Stimulated activated CD4-positive, alpha-beta T cell treated with anti-CD3 and anti-CD28 coated beads, Interleukin-2, amount 100 ng/mL, for 24 hours (primary cell): Measurements from ENCODE around the gene SLC39A8.
"Not testable (repeated sequence)": the region's sequence is repeated elsewhere in the genome, so short reads cannot be mapped to it uniquely, and the experiment has no call there.

Source experiments
- DNase-seq, 2 donors: peaks; one replicate each; pipeline ENCODE4 v3.0.0-alpha.2; 2020

Gene SLC39A8

DNA sequence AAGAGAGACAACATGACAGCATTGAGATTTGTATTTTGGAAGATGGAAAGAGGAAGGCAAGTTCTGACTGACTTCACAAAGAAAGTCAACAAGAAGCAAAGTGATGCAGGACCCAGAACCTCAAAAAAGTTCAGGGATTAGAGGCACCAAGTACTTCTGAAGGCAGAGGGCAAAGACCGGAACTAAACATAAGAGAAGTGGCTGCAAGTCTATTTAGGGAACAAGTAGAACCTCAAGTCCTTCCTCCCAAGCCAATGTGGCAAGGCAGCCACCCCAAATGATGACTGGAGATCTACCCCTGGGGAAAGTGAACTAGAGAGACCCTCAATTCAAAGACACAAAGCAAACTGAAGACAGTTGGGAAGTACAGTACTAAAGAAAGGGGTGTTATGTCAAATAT, 46.6 kb downstream of the SLC39A8 start:
- no peak for DNase-seq

- no peak for DNase-seq
Observed at GRCh38 chr4:102295153-102295862, 50.0 kb downstream of the SLC39A8 start.

GRCh38 chr4:102288497-102288896, 56.8 kb downstream of the SLC39A8 start:
- DNase-seq = no peak

- no peak for DNase-seq
Observed at GRCh38 chr4:102285831-102286230, 59.5 kb downstream of the SLC39A8 start.

DNA sequence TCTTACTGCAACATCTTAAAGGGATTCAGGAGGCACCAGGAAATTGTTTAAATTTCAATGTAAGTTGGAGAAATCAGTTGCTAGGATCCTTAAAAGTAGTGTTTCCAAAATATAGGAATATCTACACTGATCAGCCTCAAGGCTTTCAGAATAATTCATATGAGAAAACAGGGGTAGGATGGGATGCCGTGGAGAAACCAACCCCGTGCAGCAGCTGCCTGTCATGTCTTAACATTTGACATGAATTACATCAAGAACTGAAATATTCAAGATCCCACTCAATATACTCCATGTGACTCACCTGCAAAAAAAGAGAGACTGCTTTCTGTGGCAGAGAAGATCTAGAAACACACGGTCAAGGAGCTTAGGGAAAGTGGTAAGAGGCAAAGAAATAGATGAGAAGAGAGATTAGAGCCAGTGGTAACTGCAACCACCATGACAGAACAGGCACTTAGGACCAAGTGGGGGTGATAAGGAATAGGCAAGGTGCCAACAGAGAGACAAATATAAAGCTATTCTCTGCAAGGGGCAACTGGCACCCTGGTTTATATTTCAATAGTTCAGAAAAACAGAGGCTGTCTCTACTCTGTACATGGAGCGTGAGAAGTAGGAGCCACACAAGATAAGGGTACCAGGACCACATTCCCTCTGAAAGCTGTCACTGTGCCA, 64.0 kb downstream of the SLC39A8 start:
- DNase-seq = no peak

DNA sequence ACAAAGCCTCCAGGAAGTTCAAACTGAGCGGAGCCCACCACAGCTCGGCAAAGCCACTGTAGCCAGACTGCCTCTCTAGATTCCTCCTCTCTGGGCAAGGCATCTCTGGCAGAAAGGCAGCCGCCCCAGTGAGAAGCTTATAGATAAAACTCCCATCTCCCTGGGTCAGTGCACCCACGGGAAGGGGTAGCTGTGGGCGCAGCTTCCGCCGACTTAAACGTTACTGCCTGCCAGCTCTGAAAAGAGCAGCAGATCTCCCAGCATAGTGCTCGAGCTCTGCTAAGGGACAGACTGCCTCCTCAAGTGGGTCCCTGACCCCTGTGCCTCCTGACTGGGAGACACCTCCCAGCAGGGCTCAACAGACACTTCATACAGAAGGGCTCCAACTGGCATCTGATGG, 72.0 kb downstream of the SLC39A8 start:
- not testable (repeated sequence) for DNase-seq

- DNase-seq = no peak
Observed at GRCh38 chr4:102272318-102272717, 73.0 kb downstream of the SLC39A8 start.

DNA sequence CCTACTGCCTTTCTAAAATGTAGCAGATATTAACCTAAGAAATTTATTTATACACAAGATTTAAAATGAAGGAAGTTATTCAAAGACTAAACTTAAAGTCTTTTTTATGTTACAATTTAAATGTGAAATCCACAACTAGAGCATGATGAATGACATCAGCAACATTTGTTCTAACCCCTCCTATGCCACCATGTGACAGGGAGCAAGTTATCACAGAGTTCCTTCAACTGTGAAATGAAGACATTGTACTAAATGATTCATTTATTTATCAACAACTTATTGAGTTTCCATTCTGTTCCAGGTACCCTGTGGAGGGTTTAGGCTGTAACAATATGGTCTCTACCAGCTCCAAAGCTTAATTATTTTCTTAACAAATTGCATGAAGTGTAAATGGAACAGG, 76.9 kb downstream of the SLC39A8 start:
- DNase-seq = no peak

- no peak for DNase-seq
Observed at GRCh38 chr4:102263024-102263787, 82.1 kb downstream of the SLC39A8 start.

DNA sequence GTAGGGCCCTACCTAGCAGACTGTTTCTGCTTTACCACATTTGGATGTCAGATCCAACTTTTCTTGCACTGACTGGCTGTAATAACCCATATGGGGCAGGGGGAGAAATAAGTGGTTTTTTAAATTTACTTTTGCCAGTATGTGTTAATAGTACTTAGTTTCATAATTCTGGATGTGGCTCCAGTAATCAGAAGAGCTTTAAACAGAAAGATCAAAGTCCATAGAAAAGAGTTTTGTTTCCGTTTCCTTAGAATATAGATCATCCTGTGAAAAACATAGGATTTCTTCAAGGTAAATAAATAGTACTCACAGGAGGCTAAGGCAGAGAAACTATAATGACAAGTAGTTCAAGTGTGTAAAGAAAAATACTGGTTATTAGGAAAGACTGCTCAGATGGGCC, 85.6 kb downstream of the SLC39A8 start:
- no peak for DNase-seq

DNA sequence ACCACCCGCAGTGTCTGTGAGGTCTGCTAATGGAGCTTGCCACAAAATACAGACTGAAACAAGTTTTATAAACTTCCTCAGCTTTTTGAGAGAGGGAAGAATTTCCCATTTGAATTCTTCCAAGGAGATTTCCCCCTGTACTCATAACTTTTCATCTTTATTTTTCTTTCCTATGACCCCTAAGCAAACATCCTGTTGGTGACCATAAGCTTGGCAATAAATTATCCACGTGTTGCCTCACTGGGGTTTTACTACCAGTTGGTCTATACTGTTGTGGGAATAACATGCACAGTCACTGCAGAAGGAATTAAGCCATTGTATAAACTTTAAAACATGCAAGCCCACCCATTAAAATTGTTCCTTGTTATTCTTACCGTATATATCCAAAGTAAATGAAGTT, 86.2 kb downstream of the SLC39A8 start:
- no peak for DNase-seq

GRCh38 chr4:102256321-102256720, 89.0 kb downstream of the SLC39A8 start:
- no peak for DNase-seq

DNA sequence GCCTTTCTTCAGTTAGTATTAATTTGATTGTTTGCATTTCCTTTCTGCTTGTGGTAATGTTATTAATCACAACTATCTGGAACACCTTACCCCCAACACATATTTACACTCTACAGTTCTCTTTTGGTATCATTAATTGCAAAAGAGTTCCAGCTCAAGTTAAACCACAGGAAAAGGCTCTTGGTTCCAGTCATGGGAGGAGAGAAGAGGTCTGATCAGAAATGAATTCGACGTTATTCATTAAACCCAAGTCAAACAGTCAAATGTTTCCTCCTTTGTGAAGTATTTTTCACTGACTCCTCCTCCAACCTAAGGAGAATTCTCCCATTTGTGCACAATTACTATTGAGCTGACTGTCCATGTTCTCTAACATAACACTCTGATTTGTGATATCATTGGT, 91.4 kb downstream of the SLC39A8 start:
- no peak for DNase-seq

- DNase-seq = no peak
Observed at GRCh38 chr4:102252171-102252570, 93.1 kb downstream of the SLC39A8 start.

- no peak for DNase-seq
Observed at GRCh38 chr4:102250341-102250740, 94.9 kb downstream of the SLC39A8 start.

DNA sequence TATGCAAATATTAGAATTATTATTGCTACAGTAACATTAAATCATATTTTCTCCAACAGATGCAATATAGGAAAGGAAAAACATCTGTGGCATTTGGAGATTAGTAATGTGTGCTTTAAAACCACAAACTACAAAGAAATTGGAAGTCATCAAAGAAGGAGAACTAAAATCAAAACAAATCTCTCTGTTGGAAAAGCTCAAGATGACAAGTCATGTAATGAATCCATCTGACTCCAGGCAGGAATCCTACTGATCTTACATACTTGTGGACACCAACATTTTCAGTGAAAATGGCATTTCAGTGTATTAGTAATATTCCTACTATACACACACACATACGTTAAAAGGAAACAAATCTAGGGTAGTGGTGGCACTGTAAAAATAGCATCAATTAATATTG, 98.2 kb downstream of the SLC39A8 start:
- no peak for DNase-seq

- DNase-seq = no peak
Observed at GRCh38 chr4:102246416-102246815, 98.9 kb downstream of the SLC39A8 start.

DNA sequence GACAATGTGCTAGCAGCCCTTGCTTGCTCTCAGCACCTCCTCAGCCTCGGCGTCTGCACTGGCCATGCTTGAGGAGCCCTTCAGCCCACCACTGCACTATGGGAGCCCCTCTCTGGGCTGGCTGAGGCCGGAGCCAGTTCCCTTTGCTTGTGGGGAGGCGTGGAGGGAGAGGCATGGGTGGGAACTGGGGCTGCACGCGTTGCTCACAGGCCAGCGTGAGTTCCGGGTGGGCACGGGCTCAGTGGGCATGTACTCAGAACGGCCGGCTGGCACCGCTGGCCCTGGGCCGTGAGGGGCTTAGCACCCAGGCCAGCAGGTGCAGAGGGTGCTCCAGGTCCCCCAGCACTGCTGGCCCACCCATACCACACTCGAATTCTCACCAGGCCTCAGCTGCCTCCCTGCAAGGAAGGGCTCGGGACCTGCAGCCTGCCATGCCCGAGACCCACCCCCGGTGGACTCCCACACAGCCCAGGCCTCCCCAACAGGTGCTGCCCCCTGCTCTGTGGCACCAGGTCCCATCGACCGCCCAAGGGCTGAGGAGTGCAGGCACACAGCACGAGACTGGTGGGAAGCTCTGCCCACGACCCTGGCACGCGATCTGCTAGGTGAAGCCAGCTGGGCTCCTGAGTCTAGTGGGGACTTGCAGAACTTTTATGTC, 100.3 kb downstream of the SLC39A8 start:
- no peak for DNase-seq

DNA sequence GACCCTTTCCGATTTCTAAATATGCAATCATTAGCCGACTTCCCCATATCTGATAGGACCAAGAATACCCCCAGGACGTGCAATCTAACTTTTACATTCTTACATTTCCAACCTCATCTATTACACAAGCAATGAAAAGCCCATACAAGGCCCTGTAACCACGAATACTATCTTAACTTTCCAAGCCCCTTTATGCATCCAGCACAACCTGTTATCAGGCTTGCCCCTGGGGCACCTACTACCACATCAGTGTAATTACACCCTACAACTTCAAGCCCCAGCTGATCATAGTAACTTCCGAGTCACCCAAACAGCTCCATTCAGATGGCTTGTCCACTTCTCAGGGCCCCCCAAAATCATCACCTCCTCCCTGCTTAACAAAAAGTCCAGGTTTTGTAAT, 102.0 kb downstream of the SLC39A8 start:
- not testable (repeated sequence) for DNase-seq

DNA sequence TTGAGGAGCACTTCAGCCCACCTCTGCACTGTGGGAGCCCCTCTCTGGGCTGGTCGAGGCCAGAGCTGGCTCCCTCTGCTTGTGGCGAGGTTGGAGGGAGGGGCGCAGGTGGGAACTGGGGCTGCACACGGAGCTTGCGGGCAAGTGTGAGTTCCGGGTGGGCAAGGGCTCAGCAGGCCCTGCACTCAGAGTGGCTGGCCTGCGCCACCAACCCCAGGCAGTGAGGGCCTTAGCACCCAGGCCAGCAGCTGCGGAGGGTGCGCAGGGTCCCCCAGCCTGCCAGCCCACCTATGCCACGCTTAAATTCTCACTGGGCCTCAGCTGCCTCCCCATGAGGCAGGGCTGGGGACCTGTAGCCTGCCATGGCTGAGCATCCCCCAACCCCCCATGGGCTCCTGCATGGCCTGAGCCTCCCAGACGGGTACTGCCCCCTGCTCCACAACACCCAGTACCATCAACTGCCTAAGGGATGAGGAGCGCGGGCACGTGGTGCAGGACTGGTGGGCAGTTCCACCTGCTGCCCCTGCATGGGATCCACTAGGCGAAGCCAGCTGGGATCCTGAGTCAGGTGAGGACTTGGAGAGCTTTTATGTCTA, 110.9 kb downstream of the SLC39A8 start:
- DNase-seq = no peak

- no peak for DNase-seq
Observed at GRCh38 chr4:102230194-102230593, 115.1 kb downstream of the SLC39A8 start.

GRCh38 chr4:102227388-102227787, 117.9 kb downstream of the SLC39A8 start:
- DNase-seq = no peak

- DNase-seq = no peak
Observed at GRCh38 chr4:102223461-102223860, 121.8 kb downstream of the SLC39A8 start.
